CD8-positive, alpha-beta memory T cell (primary cell): ENCODE measurements around the gene TMEM134. TPM values are rescaled to one million over a fixed set of nuclear protein-coding genes. Genes with fewer than 3 reads are reported as not detected.
A peak's percentile ranks its signal among the peaks of the same experiment; 100 is the strongest.

Experiments used
- CTCF ChIA-PET: fragments of 350-600 bp; sonication (Branson Sonifier 250); formaldehyde crosslinking; loops from one replicate; lab custom pipeline; 2021; ENCODE audit warnings: antibody characterized with exemption; lab: Charles Lee
- POLR2A ChIA-PET: fragments of 350-600 bp; sonication (Branson Sonifier 250); formaldehyde crosslinking; loops from one replicate; lab custom pipeline; 2021; ENCODE audit warnings: antibody characterized with exemption; lab: Charles Lee
- DNase-seq, 5 donors: peaks; one replicate each; pipeline versions ENCODE4 v3.0.0 to v3.0.0-alpha.2; 2020 to 2022; ENCODE audit warnings: mixed read lengths in 1 of 5
- H3K27ac ChIP-seq: one replicate; pipeline ENCODE4 v1.7.0; 2013; ENCODE audit warnings: low read depth, mild to moderate bottlenecking, low read length, moderate library complexity
- H3K27me3 ChIP-seq: 2 replicates; pipeline ENCODE4 v1.7.0; 2013; ENCODE audit warnings: low read length, mild to moderate bottlenecking; ENCODE audit not compliant: insufficient read depth, poor library complexity, severe bottlenecking
- H3K36me3 ChIP-seq: 2 replicates; pipeline ENCODE4 v1.7.0; 2013; ENCODE audit warnings: mild to moderate bottlenecking, low read length, moderate library complexity; ENCODE audit not compliant: insufficient read depth
- H3K4me1 ChIP-seq: 2 replicates; pipeline ENCODE4 v1.7.0; 2013; ENCODE audit warnings: mild to moderate bottlenecking, low read length, moderate library complexity; ENCODE audit not compliant: insufficient read depth
- H3K4me3 ChIP-seq: 2 replicates; pipeline ENCODE4 v1.7.0; 2013; ENCODE audit warnings: mild to moderate bottlenecking, low read length
- H3K9me3 ChIP-seq: 2 replicates; pipeline ENCODE4 v1.7.0; 2013; ENCODE audit warnings: mild to moderate bottlenecking, low read length
- H3K27ac Mint-ChIP-seq, 8 donors: one replicate each; pipeline ENCODE4 v1.8.0; 2020 to 2021; ENCODE audit warnings: mixed read lengths in 8 of 8, mild to moderate bottlenecking in 6 of 8, inconsistent platforms in 3 of 8, moderate library complexity in 3 of 8
- H3K27me3 Mint-ChIP-seq, 2 donors: one replicate each; pipeline ENCODE4 v1.8.0; 2020 to 2021; ENCODE audit warnings: mixed read lengths in 2 of 2, mild to moderate bottlenecking in 1 of 2, moderate library complexity in 1 of 2
- H3K36me3 Mint-ChIP-seq, 3 donors: one replicate each; pipeline ENCODE4 v1.8.0; 2020 to 2021; ENCODE audit warnings: mixed read lengths in 3 of 3, inconsistent platforms in 1 of 3, mild to moderate bottlenecking in 1 of 3
- H3K4me1 Mint-ChIP-seq, 3 donors: one replicate each; pipeline ENCODE4 v1.8.0; 2020 to 2021; ENCODE audit warnings: mixed read lengths in 3 of 3, inconsistent platforms in 1 of 3, mild to moderate bottlenecking in 1 of 3
- H3K4me3 Mint-ChIP-seq, 7 donors: one replicate each; pipeline ENCODE4 v1.8.0; 2020 to 2021; ENCODE audit warnings: mixed read lengths in 7 of 7, mild to moderate bottlenecking in 6 of 7, moderate library complexity in 4 of 7, inconsistent platforms in 2 of 7
- H3K9me3 Mint-ChIP-seq, 5 donors: one replicate each; pipeline ENCODE4 v1.8.0; 2020 to 2022; ENCODE audit warnings: mixed read lengths in 5 of 5, mild to moderate bottlenecking in 3 of 5, moderate library complexity in 2 of 5, inconsistent platforms in 1 of 5
- polyA plus RNA-seq: library from polyadenylated mRNA; unstranded; fragments of 300-500 nt; fragmentation: Illumina TruSeq; gene quantifications from one replicate; pipeline ENCODE4 v1.2.3, GENCODE V29; 2021
- total RNA-seq, 2 experiments: library from RNA; stranded (reverse); gene quantifications; one replicate each; pipeline ENCODE4 v1.2.3, GENCODE V29; 2021

The TMEM134 gene
- total and polyA plus RNA-seq, 3 experiments from 2014 or later, result 49.6 to 152 (median 57.9) TPM

- H3K27ac ChIP-seq, result no peak within 1 kb of the TSS
- no peaks in the 10 kb centered on the region for H3K27me3 ChIP-seq
- no peaks in the 10 kb centered on the region for H3K36me3 Mint-ChIP-seq
- ChIA-PET CTCF (interaction anchor here (0.7 to 2.0 kb wide), 5 partner anchors 15 to 100 kb away, joined by 3 to 4 read pairs (median 3); partner anchors contain the start of genes PPP1CA and PTPRCAP), POLR2A (interaction anchor here (0.6 to 4.2 kb wide), 4 partner anchors 15 to 51 kb away, joined by 3 to 15 read pairs (median 4); partner anchors contain the start of gene PTPRCAP)
- H3K9me3 Mint-ChIP-seq, result no peaks in the 10 kb centered on the region
- H3K9me3 ChIP-seq, result no peaks in the 10 kb centered on the region
- H3K4me1 ChIP-seq, result peaks cover 29% of the 10 kb centered on the region
- peaks cover 9 to 25% (median 14%) of the 10 kb centered on the region in 3 donors for H3K4me1 Mint-ChIP-seq
- no peak within 1 kb of the TSS for H3K4me3 Mint-ChIP-seq
- peaks cover 0 to 3% of the 10 kb centered on the region in 2 donors for H3K27me3 Mint-ChIP-seq
- H3K27ac Mint-ChIP-seq, result no peak within 1 kb of the TSS
- no peak within 1 kb of the TSS for H3K4me3 ChIP-seq
- no peaks in the 10 kb centered on the region for H3K36me3 ChIP-seq
- DNase-seq, result no peak
Measured at GRCh38 chr11:67452141-67452952, 16.7 kb downstream of the TMEM134 start, which contains the start of gene GPR152. Gene GPR152 (minus strand): TSS chr11:67452729. CDS start chr11:67452724, 5 bp downstream.

- Histone ChIP-seq H3K4me1 (peaks cover 37% of the 10 kb centered on the region), H3K27me3 (no peaks in the 10 kb centered on the region), H3K9me3 (no peaks in the 10 kb centered on the region), H3K27ac (no peak overlapping the region), H3K36me3 (no peaks in the 10 kb centered on the region), H3K4me3 (no peak overlapping the region)
- DNase-seq, result no peak
- CTCF ChIA-PET, result interaction anchor here (0.8 to 2.0 kb wide), 4 partner anchors 15 to 62 kb away, joined by 3 to 4 read pairs (median 4); partner anchors contain the start of genes PPP1CA and PTPRCAP
- H3K4me1 Mint-ChIP-seq, result peaks cover 10 to 33% (median 17%) of the 10 kb centered on the region in 3 donors
- H3K27ac Mint-ChIP-seq, result no peak overlapping the region
- H3K4me3 Mint-ChIP-seq, result no peak overlapping the region
- no peaks in the 10 kb centered on the region for H3K36me3 Mint-ChIP-seq
- H3K9me3 Mint-ChIP-seq, result no peaks in the 10 kb centered on the region
- POLR2A ChIA-PET, result interaction anchor here (0.6 to 4.2 kb wide), 4 partner anchors 15 to 51 kb away, joined by 3 to 15 read pairs (median 4); partner anchors contain the start of gene PTPRCAP
- H3K27me3 Mint-ChIP-seq, result peaks cover 0 to 2% of the 10 kb centered on the region in 2 donors
Measured at GRCh38 chr11:67451658-67451976, 17.4 kb downstream of the TMEM134 start.

GRCh38 chr11:67450796-67451657 lies 18.0 kb downstream of the TMEM134 start:
- no peaks in the 10 kb centered on the region for H3K36me3 Mint-ChIP-seq
- Histone ChIP-seq H3K27ac (no peak overlapping the region), H3K4me3 (no peak overlapping the region), H3K9me3 (no peaks in the 10 kb centered on the region), H3K36me3 (no peaks in the 10 kb centered on the region), H3K27me3 (no peaks in the 10 kb centered on the region), H3K4me1 (peaks cover 41% of the 10 kb centered on the region)
- ChIA-PET POLR2A (interaction anchor here (0.5 to 4.2 kb wide), 4 partner anchors 9 to 50 kb away, joined by 3 to 15 read pairs (median 4); partner anchors contain the start of gene PTPRCAP), CTCF (interaction anchor here (0.8 to 2.0 kb wide), 5 partner anchors 14 to 304 kb away, joined by 3 to 4 read pairs (median 4); partner anchors contain the start of genes PPP1CA and PTPRCAP)
- H3K4me1 Mint-ChIP-seq, result peaks cover 14 to 38% (median 22%) of the 10 kb centered on the region in 3 donors
- H3K9me3 Mint-ChIP-seq, result no peaks in the 10 kb centered on the region
- peak overlapping the region in 1 of 8 donors; percentile 77 for H3K27ac Mint-ChIP-seq
- no peak for DNase-seq
- no peak overlapping the region for H3K4me3 Mint-ChIP-seq
- peaks cover 0 to 1% of the 10 kb centered on the region in 2 donors for H3K27me3 Mint-ChIP-seq

- peaks cover 59% of the 10 kb centered on the region for H3K4me1 ChIP-seq
Measured at GRCh38 chr11:67449116-67449844, 19.8 kb downstream of the TMEM134 start.

GRCh38 chr11:67448220-67448609 lies 20.8 kb downstream of the TMEM134 start:
- H3K36me3 Mint-ChIP-seq, result no peaks in the 10 kb centered on the region
- H3K9me3 Mint-ChIP-seq, result no peaks in the 10 kb centered on the region
- CTCF ChIA-PET, result interaction anchor here (1.3 kb wide), 1 partner anchor 11 kb away, joined by 3 read pairs; no protein-coding TSS in a partner anchor
- POLR2A ChIA-PET, result interaction anchor here (4.2 kb wide), 1 partner anchor 11 kb away, joined by 15 read pairs; the partner anchor contains the start of gene PTPRCAP
- no peak overlapping the region for H3K27ac ChIP-seq
- no peaks in the 10 kb centered on the region for H3K9me3 ChIP-seq
- H3K4me1 Mint-ChIP-seq, result peaks cover 39 to 64% (median 41%) of the 10 kb centered on the region in 3 donors
- H3K4me3 ChIP-seq, result no peak overlapping the region
- H3K27me3 Mint-ChIP-seq, result no peaks in the 10 kb centered on the region
- no peak for DNase-seq
- H3K4me3 Mint-ChIP-seq, result peak overlapping the region in 1 of 7 donors; percentile 50
- H3K27ac Mint-ChIP-seq, result peak overlapping the region in 6 of 8 donors; percentile 45 to 85 (median 54)
- H3K36me3 ChIP-seq, result no peaks in the 10 kb centered on the region
- H3K4me1 ChIP-seq, result peaks cover 65% of the 10 kb centered on the region
- H3K27me3 ChIP-seq, result no peaks in the 10 kb centered on the region

More at GRCh38 chr11:67449116-67449844, 19.8 kb downstream of the TMEM134 start:
- no peaks in the 10 kb centered on the region for H3K36me3 Mint-ChIP-seq
- ChIA-PET POLR2A (interaction anchor here (0.5 to 4.2 kb wide), 2 partner anchors 12 to 13 kb away, joined by 4 to 15 read pairs; partner anchors contain the start of gene PTPRCAP), CTCF (interaction anchor here (0.8 to 1.4 kb wide), 2 partner anchors 12 to 20 kb away, joined by 3 to 4 read pairs; partner anchors contain the start of gene TMEM134)
- Histone ChIP-seq H3K4me3 (no peak overlapping the region), H3K9me3 (no peaks in the 10 kb centered on the region), H3K27me3 (no peaks in the 10 kb centered on the region), H3K27ac (no peak overlapping the region), H3K36me3 (no peaks in the 10 kb centered on the region)
- DNase-seq, result no peak
- H3K4me3 Mint-ChIP-seq, result no peak overlapping the region
- H3K27ac Mint-ChIP-seq, result peak overlapping the region in 5 of 8 donors; percentile 47 to 82 (median 78)
- no peaks in the 10 kb centered on the region for H3K9me3 Mint-ChIP-seq
- peaks cover 31 to 56% (median 39%) of the 10 kb centered on the region in 3 donors for H3K4me1 Mint-ChIP-seq
- H3K27me3 Mint-ChIP-seq, result no peaks in the 10 kb centered on the region

- Histone ChIP-seq H3K27ac (peak overlapping the region; percentile 27), H3K4me3 (no peak overlapping the region), H3K36me3 (no peaks in the 10 kb centered on the region), H3K9me3 (no peaks in the 10 kb centered on the region), H3K4me1 (peaks cover 68% of the 10 kb centered on the region), H3K27me3 (no peaks in the 10 kb centered on the region)
- CTCF ChIA-PET, result interaction anchor here (0.9 to 2.0 kb wide), 3 partner anchors 9 to 45 kb away, joined by 3 to 9 read pairs (median 5); partner anchors contain the start of genes PPP1CA and PTPRCAP
- Mint-ChIP-seq H3K27me3 (no peaks in the 10 kb centered on the region), H3K4me3 (peak overlapping the region in 6 of 7 donors; percentile 76 to 87 (median 81)), H3K27ac (peak overlapping the region; percentile 95 to 99 (median 98)), H3K36me3 (no peaks in the 10 kb centered on the region), H3K4me1 (peaks cover 48 to 85% (median 58%) of the 10 kb centered on the region in 3 donors), H3K9me3 (peaks cover 0 to 2% (median 0%) of the 10 kb centered on the region in 5 donors)
- no peak for DNase-seq
- POLR2A ChIA-PET, result interaction anchor here (1.3 to 1.4 kb wide), 2 partner anchors 12 to 72 kb away, joined by 3 to 11 read pairs; partner anchors contain the start of gene CLCF1
Measured at GRCh38 chr11:67445515-67445914, 23.5 kb downstream of the TMEM134 start.
